Neural progenitor cell (in vitro differentiated cells): ENCODE measurements around the gene GANC. TPM values are rescaled to one million over a fixed set of nuclear protein-coding genes. Genes with fewer than 3 reads are reported as not detected.
A peak's percentile ranks its signal among the peaks of the same experiment; 100 is the strongest.

Experiments used
- DNase-seq: peaks from one replicate; pipeline ENCODE4 v3.0.0-alpha.2; 2016; ENCODE audit warnings: low spot score
- H2AFZ ChIP-seq: fragments of 200-600 bp; sonication (generic); replicated peaks from 2 replicates; pipeline ENCODE4 v1.6.1; 2016; ENCODE audit warnings: antibody characterized with exemption
- H3F3A ChIP-seq: fragments of 200-600 bp; sonication (generic); 2 replicates; pipeline ENCODE4 v1.6.1; 2016; ENCODE audit warnings: antibody characterized with exemption, low read depth
- H3K27ac ChIP-seq: fragments of 200-600 bp; sonication (generic); 2 replicates; pipeline ENCODE4 v1.5.1; 2016; ENCODE audit warnings: mild to moderate bottlenecking
- H3K27me3 ChIP-seq: fragments of 200-600 bp; sonication (generic); 2 replicates; pipeline ENCODE4 v1.6.1; 2016; ENCODE audit warnings: mild to moderate bottlenecking, moderate library complexity
- H3K36me3 ChIP-seq: fragments of 200-600 bp; sonication (generic); 2 replicates; pipeline ENCODE4 v1.5.1; 2016
- H3K4me1 ChIP-seq: fragments of 200-600 bp; sonication (generic); 2 replicates; pipeline ENCODE4 v1.6.1; 2016; ENCODE audit warnings: mixed run types
- H3K4me2 ChIP-seq: fragments of 200-600 bp; sonication (generic); 2 replicates; pipeline ENCODE4 v1.6.1; 2016
- H3K4me3 ChIP-seq: fragments of 200-600 bp; sonication (generic); 2 replicates; pipeline ENCODE4 v1.5.1; 2016
- H3K79me2 ChIP-seq: fragments of 200-600 bp; sonication (generic); 2 replicates; pipeline ENCODE4 v1.6.1; 2016; ENCODE audit warnings: low read depth
- H3K9ac ChIP-seq: fragments of 200-600 bp; sonication (generic); 2 replicates; pipeline ENCODE4 v1.6.1; 2016
- H3K9me3 ChIP-seq: fragments of 200-600 bp; sonication (generic); 2 replicates; pipeline ENCODE4 v1.5.1; 2016; ENCODE audit warnings: low read depth
- H4K20me1 ChIP-seq: fragments of 200-600 bp; sonication (generic); 2 replicates; pipeline ENCODE4 v1.6.1; 2016; ENCODE audit warnings: low read depth
- H3K27ac Mint-ChIP-seq: 3 replicates; pipeline ENCODE4 v1.8.0; 2021; ENCODE audit warnings: mixed read lengths
- H3K27me3 Mint-ChIP-seq: 2 replicates; pipeline ENCODE4 v1.8.0; 2022; ENCODE audit warnings: low read depth, mild to moderate bottlenecking, inconsistent platforms, moderate library complexity, mixed read lengths; ENCODE audit not compliant: insufficient read depth
- H3K36me3 Mint-ChIP-seq: 3 replicates; pipeline ENCODE4 v1.8.0; 2021; ENCODE audit warnings: mixed read lengths
- H3K4me1 Mint-ChIP-seq: 3 replicates; pipeline ENCODE4 v1.8.0; 2021; ENCODE audit warnings: mixed read lengths
- H3K4me3 Mint-ChIP-seq: 3 replicates; pipeline ENCODE4 v1.8.0; 2021; ENCODE audit warnings: mild to moderate bottlenecking, moderate library complexity, mixed read lengths
- H3K9me3 Mint-ChIP-seq: 3 replicates; pipeline ENCODE4 v1.8.0; 2020; ENCODE audit warnings: mixed read lengths
- CTCF ChIP-seq: fragments of 200-600 bp; sonication (generic); IDR thresholded peaks from 2 replicates; pipeline ENCODE4 v1.5.1; 2017; ENCODE audit warnings: antibody characterized with exemption, mild to moderate bottlenecking
- EZH2 ChIP-seq: fragments of 200-600 bp; sonication (generic); IDR thresholded peaks from 2 replicates; pipeline ENCODE4 v1.6.1; 2017; ENCODE audit warnings: antibody characterized with exemption, mild to moderate bottlenecking, moderate library complexity
- EZH2phosphoT487 ChIP-seq: fragments of 200-600 bp; sonication (generic); IDR thresholded peaks from 2 replicates; pipeline ENCODE4 v1.6.1; 2017; ENCODE audit warnings: antibody characterized with exemption
- total RNA-seq: library from RNA; depleted of rRNA; stranded (reverse); fragments of >200 nt; gene quantifications from 2 replicates; pipeline ENCODE4 v1.2.3, GENCODE V29; 2015; ENCODE audit warnings: low replicate concordance

The GANC gene
- total RNA-seq, 1 donor from 2014 or later = 22.7 TPM

- no peaks in the 10 kb centered on the region for H3K4me1 ChIP-seq
- Mint-ChIP-seq H3K9me3 (no peaks in the 10 kb centered on the region), H3K27me3 (no peaks in the 10 kb centered on the region), H3K27ac (peak overlapping the region; percentile 67), H3K4me3 (no peak overlapping the region), H3K36me3 (no peaks in the 10 kb centered on the region), H3K4me1 (no peaks in the 10 kb centered on the region)
- no peaks in the 10 kb centered on the region for H3K27me3 ChIP-seq
- no peak overlapping the region for H3K4me2 ChIP-seq
- no peak overlapping the region for H2AFZ ChIP-seq
- H3K4me3 ChIP-seq = no peak overlapping the region
- H3K9me3 ChIP-seq = no peaks in the 10 kb centered on the region
- DNase-seq = no peak
- no peak overlapping the region for H3K9ac ChIP-seq
- no peaks in the 10 kb centered on the region for H3F3A ChIP-seq
- TF ChIP-seq EZH2phosphoT487 (no peak), CTCF (no peak), EZH2 (no peak)
- H4K20me1 ChIP-seq = no peaks in the 10 kb centered on the region
- no peaks in the 10 kb centered on the region for H3K36me3 ChIP-seq
- no peak overlapping the region for H3K27ac ChIP-seq
- H3K79me2 ChIP-seq = no peaks in the 10 kb centered on the region
Observed at GRCh38 chr15:42401544-42402454, 128.8 kb downstream of the GANC start.

- no peaks in the 10 kb centered on the region for H3K79me2 ChIP-seq
- H3F3A ChIP-seq = no peaks in the 10 kb centered on the region
- Mint-ChIP-seq H3K27ac (peak overlapping the region; percentile 67), H3K4me1 (no peaks in the 10 kb centered on the region), H3K36me3 (no peaks in the 10 kb centered on the region), H3K4me3 (no peak overlapping the region), H3K27me3 (no peaks in the 10 kb centered on the region), H3K9me3 (no peaks in the 10 kb centered on the region)
- no peaks in the 10 kb centered on the region for H3K9me3 ChIP-seq
- H3K27ac ChIP-seq = no peak overlapping the region
- no peaks in the 10 kb centered on the region for H3K4me1 ChIP-seq
- H3K4me3 ChIP-seq = no peak overlapping the region
- H3K27me3 ChIP-seq = no peaks in the 10 kb centered on the region
- H3K36me3 ChIP-seq = no peaks in the 10 kb centered on the region
- H2AFZ ChIP-seq = no peak overlapping the region
- TF ChIP-seq EZH2 = no peak
- no peak for TF ChIP-seq EZH2phosphoT487
- TF ChIP-seq CTCF = no peak
- H4K20me1 ChIP-seq = no peaks in the 10 kb centered on the region
- H3K9ac ChIP-seq = no peak overlapping the region
- no peak overlapping the region for H3K4me2 ChIP-seq
- DNase-seq = no peak
Observed at GRCh38 chr15:42402455-42403205, 129.6 kb downstream of the GANC start.

- Histone ChIP-seq H3K9me3 (no peaks in the 10 kb centered on the region), H3K4me1 (no peaks in the 10 kb centered on the region), H3K9ac (no peak overlapping the region), H3K4me2 (no peak overlapping the region), H3K27me3 (no peaks in the 10 kb centered on the region), H3K79me2 (no peaks in the 10 kb centered on the region), H3K36me3 (no peaks in the 10 kb centered on the region), H4K20me1 (no peaks in the 10 kb centered on the region), H3K27ac (no peak overlapping the region), H3F3A (no peaks in the 10 kb centered on the region), H2AFZ (no peak overlapping the region), H3K4me3 (no peak overlapping the region)
- Mint-ChIP-seq H3K4me3 (no peak overlapping the region), H3K4me1 (no peaks in the 10 kb centered on the region), H3K9me3 (no peaks in the 10 kb centered on the region), H3K36me3 (no peaks in the 10 kb centered on the region), H3K27ac (no peak overlapping the region), H3K27me3 (no peaks in the 10 kb centered on the region)
- no peak for DNase-seq
- TF ChIP-seq CTCF (no peak), EZH2 (no peak), EZH2phosphoT487 (no peak)
Observed at GRCh38 chr15:42403389-42403788, 130.4 kb downstream of the GANC start.
